MM.1S (cell line): ENCODE measurements around the gene TMEM271.

Experiments
- DNase-seq: peaks from one replicate; pipeline ENCODE4 v3.0.0-alpha.2; 2015
- H2AFZ ChIP-seq: fragments of 300-600 bp; sonication (generic); 2 replicates; pipeline ENCODE4 v1.6.0; 2016; ENCODE audit warnings: antibody characterized with exemption, low read length
- H3F3A ChIP-seq: fragments of 300-600 bp; sonication (generic); 2 replicates; pipeline ENCODE4 v1.6.1; 2016; ENCODE audit warnings: mild to moderate bottlenecking, antibody characterized with exemption, low read length, moderate library complexity, mixed read lengths; ENCODE audit not compliant: insufficient read depth
- H3K27ac ChIP-seq: fragments of 300-600 bp; sonication (generic); 2 replicates; pipeline ENCODE4 v1.5.1; 2016; ENCODE audit warnings: mild to moderate bottlenecking, low read length
- H3K27me3 ChIP-seq: fragments of 300-600 bp; sonication (generic); replicated peaks from 2 replicates; pipeline ENCODE4 v1.6.0; 2016; ENCODE audit warnings: low read length; ENCODE audit not compliant: insufficient read depth
- H3K36me3 ChIP-seq: fragments of 300-600 bp; sonication (generic); replicated peaks from 2 replicates; pipeline ENCODE4 v1.6.1; 2016; ENCODE audit warnings: mild to moderate bottlenecking, low read length, mixed read lengths; ENCODE audit not compliant: insufficient read depth
- H3K4me1 ChIP-seq: fragments of 300-600 bp; sonication (generic); 2 replicates; pipeline ENCODE4 v1.6.1; 2016; ENCODE audit warnings: low read length, mixed read lengths
- H3K4me2 ChIP-seq: fragments of 300-600 bp; sonication (generic); 2 replicates; pipeline ENCODE4 v1.6.0; 2016; ENCODE audit warnings: low read depth, low read length
- H3K4me3 ChIP-seq: fragments of 300-600 bp; sonication (generic); 2 replicates; pipeline ENCODE4 v1.5.1; 2016; ENCODE audit warnings: low read length, mixed read lengths
- H3K79me2 ChIP-seq: fragments of 300-600 bp; sonication (generic); 2 replicates; pipeline ENCODE4 v1.6.1; 2016; ENCODE audit warnings: mixed run types, low read length, mixed read lengths
- H3K9ac ChIP-seq: fragments of 300-600 bp; sonication (generic); 2 replicates; pipeline ENCODE4 v1.6.1; 2016; ENCODE audit warnings: low read length, mixed read lengths
- H3K9me2 ChIP-seq: fragments of 300-600 bp; sonication (generic); replicated peaks from 2 replicates; pipeline ENCODE4 v1.6.1; 2016; ENCODE audit warnings: mild to moderate bottlenecking, low read length, mixed read lengths; ENCODE audit not compliant: insufficient read depth
- H3K9me3 ChIP-seq: fragments of 300-600 bp; sonication (generic); replicated peaks from 2 replicates; pipeline ENCODE4 v1.6.1; 2016; ENCODE audit warnings: mild to moderate bottlenecking, low read length, mixed read lengths; ENCODE audit not compliant: insufficient read depth
- H4K20me1 ChIP-seq: fragments of 300-600 bp; sonication (generic); 2 replicates; pipeline ENCODE4 v1.6.1; 2016; ENCODE audit warnings: mild to moderate bottlenecking, low read length, moderate library complexity, mixed read lengths; ENCODE audit not compliant: insufficient read depth
- EZH2 ChIP-seq: fragments of 300-600 bp; sonication (generic); optimal IDR thresholded peaks from 2 replicates; pipeline ENCODE3; 2017; ENCODE audit warnings: low read depth, mild to moderate bottlenecking, antibody characterized with exemption, low read length, mixed read lengths
- EZH2phosphoT487 ChIP-seq: fragments of 300-600 bp; sonication (generic); IDR thresholded peaks from 2 replicates; pipeline ENCODE4 v1.6.1; 2018; ENCODE audit warnings: antibody characterized with exemption, low read length
- TF ChIP-seq, protein P1 (sequence below): fragments of 300-600 bp; sonication (generic); IDR thresholded peaks from 2 replicates; pipeline ENCODE4 v1.5.1; 2016; ENCODE audit warnings: antibody characterized with exemption, low read length, mixed read lengths

Gene TMEM271

DNA sequence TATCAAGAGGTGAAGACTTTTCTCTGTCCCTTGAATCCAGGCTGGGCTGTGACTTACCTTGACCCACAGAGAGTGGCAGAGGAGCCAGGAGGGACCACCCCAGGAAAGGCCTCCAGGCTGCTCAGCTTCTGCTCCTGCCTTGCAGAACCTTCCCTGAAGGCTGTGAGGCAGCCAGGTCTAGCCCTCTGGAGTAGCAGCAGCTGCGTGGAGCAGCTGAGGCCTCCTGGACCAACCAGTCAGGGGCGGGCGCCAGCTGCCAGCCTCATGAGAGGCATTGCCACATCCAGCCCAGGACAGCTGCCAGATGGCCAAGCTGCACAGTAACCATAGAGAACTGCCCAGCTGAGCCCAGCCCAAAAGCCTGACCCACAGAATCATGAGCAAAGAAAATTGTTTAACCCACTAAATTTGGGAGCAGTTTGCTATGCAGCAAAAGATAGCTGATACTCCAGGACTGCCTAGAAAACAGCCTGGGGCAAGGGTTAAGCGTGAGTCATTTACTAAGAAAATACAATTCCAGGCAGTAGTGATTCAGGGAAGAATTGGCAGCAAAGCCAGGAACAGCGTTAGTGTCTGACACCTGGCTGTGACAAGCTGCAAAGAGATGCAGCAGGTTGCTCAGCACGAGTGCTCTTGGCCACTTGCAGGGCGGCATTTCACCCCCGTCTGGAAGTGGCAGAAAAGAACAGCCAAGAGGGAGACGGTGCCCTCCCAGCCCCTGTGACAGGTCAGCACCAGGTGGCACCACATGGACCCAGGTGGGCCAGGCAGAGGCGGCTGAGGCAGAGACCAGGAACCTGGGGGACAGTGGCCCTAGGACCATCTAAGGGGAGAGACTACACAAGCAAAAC lies 34.5 kb upstream of the TMEM271 start:
- no peak overlapping the region for H3K4me2 ChIP-seq
- no peak for TF ChIP-seq EZH2phosphoT487
- TF ChIP-seq, protein P1, sequence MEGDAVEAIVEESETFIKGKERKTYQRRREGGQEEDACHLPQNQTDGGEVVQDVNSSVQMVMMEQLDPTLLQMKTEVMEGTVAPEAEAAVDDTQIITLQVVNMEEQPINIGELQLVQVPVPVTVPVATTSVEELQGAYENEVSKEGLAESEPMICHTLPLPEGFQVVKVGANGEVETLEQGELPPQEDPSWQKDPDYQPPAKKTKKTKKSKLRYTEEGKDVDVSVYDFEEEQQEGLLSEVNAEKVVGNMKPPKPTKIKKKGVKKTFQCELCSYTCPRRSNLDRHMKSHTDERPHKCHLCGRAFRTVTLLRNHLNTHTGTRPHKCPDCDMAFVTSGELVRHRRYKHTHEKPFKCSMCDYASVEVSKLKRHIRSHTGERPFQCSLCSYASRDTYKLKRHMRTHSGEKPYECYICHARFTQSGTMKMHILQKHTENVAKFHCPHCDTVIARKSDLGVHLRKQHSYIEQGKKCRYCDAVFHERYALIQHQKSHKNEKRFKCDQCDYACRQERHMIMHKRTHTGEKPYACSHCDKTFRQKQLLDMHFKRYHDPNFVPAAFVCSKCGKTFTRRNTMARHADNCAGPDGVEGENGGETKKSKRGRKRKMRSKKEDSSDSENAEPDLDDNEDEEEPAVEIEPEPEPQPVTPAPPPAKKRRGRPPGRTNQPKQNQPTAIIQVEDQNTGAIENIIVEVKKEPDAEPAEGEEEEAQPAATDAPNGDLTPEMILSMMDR, result no peak
- no peak for TF ChIP-seq EZH2
- no peaks in the 10 kb centered on the region for H3K9me2 ChIP-seq
- no peak overlapping the region for H3K27ac ChIP-seq
- H3K9me3 ChIP-seq, result no peaks in the 10 kb centered on the region
- H3K4me3 ChIP-seq, result no peak overlapping the region
- H3K36me3 ChIP-seq, result no peaks in the 10 kb centered on the region
- H4K20me1 ChIP-seq, result no peaks in the 10 kb centered on the region
- H3K27me3 ChIP-seq, result no peaks in the 10 kb centered on the region
- H3K4me1 ChIP-seq, result no peaks in the 10 kb centered on the region
- H3K9ac ChIP-seq, result no peak overlapping the region
- no peak for DNase-seq
- no peak overlapping the region for H2AFZ ChIP-seq
- no peaks in the 10 kb centered on the region for H3K79me2 ChIP-seq
- no peaks in the 10 kb centered on the region for H3F3A ChIP-seq

- Histone ChIP-seq H3K27ac (no peak overlapping the region), H3K9ac (no peak overlapping the region), H3K4me1 (no peaks in the 10 kb centered on the region), H3K9me3 (no peaks in the 10 kb centered on the region), H3K36me3 (no peaks in the 10 kb centered on the region), H4K20me1 (no peaks in the 10 kb centered on the region), H3K9me2 (no peaks in the 10 kb centered on the region), H3K4me2 (no peak overlapping the region), H3K79me2 (no peaks in the 10 kb centered on the region), H3K4me3 (no peak overlapping the region), H3F3A (no peaks in the 10 kb centered on the region), H2AFZ (no peak overlapping the region), H3K27me3 (no peaks in the 10 kb centered on the region)
- TF ChIP-seq EZH2phosphoT487, result no peak
- TF ChIP-seq, protein P1, result no peak
- DNase-seq, result no peak
Measured at GRCh38 chr4:609400-610050, 33.4 kb upstream of the TMEM271 start.

GRCh38 chr4:608236-608635 lies 32.1 kb upstream of the TMEM271 start:
- H3K9me2 ChIP-seq, result no peaks in the 10 kb centered on the region
- H3K4me3 ChIP-seq, result no peak overlapping the region
- H3K4me1 ChIP-seq, result no peaks in the 10 kb centered on the region
- TF ChIP-seq EZH2phosphoT487 (no peak), EZH2 (no peak)
- TF ChIP-seq, protein P1, result no peak
- no peaks in the 10 kb centered on the region for H3K27me3 ChIP-seq
- DNase-seq, result no peak
- no peaks in the 10 kb centered on the region for H4K20me1 ChIP-seq
- H3K9me3 ChIP-seq, result no peaks in the 10 kb centered on the region
- no peaks in the 10 kb centered on the region for H3K79me2 ChIP-seq
- H2AFZ ChIP-seq, result no peak overlapping the region
- H3K27ac ChIP-seq, result no peak overlapping the region
- H3F3A ChIP-seq, result no peaks in the 10 kb centered on the region
- H3K36me3 ChIP-seq, result no peaks in the 10 kb centered on the region
- H3K4me2 ChIP-seq, result no peak overlapping the region
- no peak overlapping the region for H3K9ac ChIP-seq
